HEK293T (cell line): ENCODE results near the gene PRADC1.

Experiments
- BHLHE40 ChIP-seq: fragments of 450-650 bp; IDR thresholded peaks from 2 replicates; pipeline ENCODE4 v1.6.1; 2016; ENCODE audit warnings: mild to moderate bottlenecking, moderate library complexity, borderline replicate concordance
- FOXK2 ChIP-seq: fragments of 450-650 bp; IDR thresholded peaks from 2 replicates; pipeline ENCODE4 v1.6.1; 2016; ENCODE audit warnings: mild to moderate bottlenecking
- TARDBP ChIP-seq: fragments of 450-650 bp; IDR thresholded peaks from 2 replicates; pipeline ENCODE4 v1.6.1; 2016

- TF ChIP-seq FOXK2 (no peak), BHLHE40 (no peak), TARDBP (no peak)
Measured at GRCh38 chr2:73267008-73267407, 34.0 kb upstream of the PRADC1 start.
